Ectodermal cell (in vitro differentiated cells): Measurements from ENCODE around the gene JAKMIP2.
"Not testable (repeated sequence)": the region's sequence is repeated elsewhere in the genome, so short reads cannot be mapped to it uniquely, and the experiment has no call there.

Source experiments
- H3K27ac ChIP-seq: 2 replicates; pipeline ENCODE4 v1.7.0; 2013; ENCODE audit warnings: mild to moderate bottlenecking, low read depth, low read length; ENCODE audit not compliant: insufficient read depth, poor library complexity, severe bottlenecking
- H3K27me3 ChIP-seq: 2 replicates; pipeline ENCODE4 v1.7.0; 2013; ENCODE audit warnings: mild to moderate bottlenecking, low read length; ENCODE audit not compliant: insufficient read depth, control insufficient read depth, poor library complexity, severe bottlenecking
- H3K36me3 ChIP-seq: one replicate; pipeline ENCODE4 v1.7.0; 2013; ENCODE audit warnings: low read length; ENCODE audit not compliant: control insufficient read depth, insufficient read depth
- H3K4me1 ChIP-seq: one replicate; pipeline ENCODE4 v1.7.0; 2013; ENCODE audit warnings: low read length; ENCODE audit not compliant: control insufficient read depth, insufficient read depth
- H3K4me3 ChIP-seq: 2 replicates; pipeline ENCODE4 v1.7.0; 2013; ENCODE audit warnings: low read depth, low read length, control low read depth; ENCODE audit not compliant: insufficient read depth
- H3K9me3 ChIP-seq: 2 replicates; pipeline ENCODE4 v1.7.0; 2013; ENCODE audit warnings: mild to moderate bottlenecking, low read length, moderate library complexity; ENCODE audit not compliant: control insufficient read depth
- WGBS, 2 experiments: methylation state at CpG; one replicate each; pipeline ENCODE4 v1.1.7; 2013; ENCODE audit warnings: missing lambda C conversion rate in 2 of 2; 5-methylcytosine and 5-hydroxymethylcytosine counted together

The JAKMIP2 gene

GRCh38 chr5:147591120-147591519 is 191.4 kb downstream of the JAKMIP2 start:
- peaks cover 2% of the 10 kb centered on the region for H3K4me1 ChIP-seq
- H3K27ac ChIP-seq: no peak overlapping the region
- WGBS, 2 experiments: no CpG with 5 or more reads among the region's 1 CpG
- H3K27me3 ChIP-seq: no peaks in the 10 kb centered on the region
- no peak overlapping the region for H3K4me3 ChIP-seq
- no peaks in the 10 kb centered on the region for H3K36me3 ChIP-seq
- H3K9me3 ChIP-seq: no peaks in the 10 kb centered on the region

- H3K4me3 ChIP-seq: no peak overlapping the region
- no peak overlapping the region for H3K27ac ChIP-seq
- peaks cover 2% of the 10 kb centered on the region for H3K4me1 ChIP-seq
- H3K27me3 ChIP-seq: no peaks in the 10 kb centered on the region
- H3K36me3 ChIP-seq: no peaks in the 10 kb centered on the region
- H3K9me3 ChIP-seq: no peaks in the 10 kb centered on the region
Measured at GRCh38 chr5:147590096-147590495, 192.4 kb downstream of the JAKMIP2 start.

GRCh38 chr5:147586832-147587231 is 195.7 kb downstream of the JAKMIP2 start:
- no peak overlapping the region for H3K27ac ChIP-seq
- H3K4me3 ChIP-seq: no peak overlapping the region
- 88 to 93% methylated on average over 1 of the region's 1 CpG for WGBS, 2 experiments

GRCh38 chr5:147586221-147586620 is 196.3 kb downstream of the JAKMIP2 start:
- Histone ChIP-seq H3K27me3 (no peaks in the 10 kb centered on the region), H3K36me3 (no peaks in the 10 kb centered on the region), H3K4me3 (no peak overlapping the region), H3K9me3 (no peaks in the 10 kb centered on the region), H3K27ac (no peak overlapping the region), H3K4me1 (peaks cover 1% of the 10 kb centered on the region)
- 89 to 92% methylated on average over 2 to 3 of the region's 4 CpGs for WGBS, 2 experiments

More at GRCh38 chr5:147586832-147587231, 195.7 kb downstream of the JAKMIP2 start:
- H3K4me1 ChIP-seq: peaks cover 2% of the 10 kb centered on the region
- no peaks in the 10 kb centered on the region for H3K36me3 ChIP-seq
- no peaks in the 10 kb centered on the region for H3K27me3 ChIP-seq
- no peaks in the 10 kb centered on the region for H3K9me3 ChIP-seq

GRCh38 chr5:147582272-147582671 is 200.3 kb downstream of the JAKMIP2 start:
- H3K27me3 ChIP-seq, H3K4me1 ChIP-seq, H3K36me3 ChIP-seq, H3K27ac ChIP-seq, H3K4me3 ChIP-seq, H3K9me3 ChIP-seq: not testable (repeated sequence)
- 83 to 88% methylated on average over 6 of the region's 6 CpGs for WGBS, 2 experiments

GRCh38 chr5:147580418-147580817 is 202.1 kb downstream of the JAKMIP2 start:
- 90% methylated on average over 7 of the region's 7 CpGs for WGBS, 2 experiments
- H3K4me1 ChIP-seq, H3K27ac ChIP-seq, H3K36me3 ChIP-seq, H3K27me3 ChIP-seq, H3K9me3 ChIP-seq, H3K4me3 ChIP-seq: not testable (repeated sequence)

- WGBS, 2 experiments: 35 to 47% methylated on average over 8 of the region's 8 CpGs
- H3K4me3 ChIP-seq: no peak overlapping the region
Measured at GRCh38 chr5:147578228-147579024, 204.1 kb downstream of the JAKMIP2 start.

GRCh38 chr5:147576646-147577535 is 205.6 kb downstream of the JAKMIP2 start:
- Histone ChIP-seq H3K27me3 (no peaks in the 10 kb centered on the region), H3K27ac (no peak overlapping the region), H3K4me1 (peaks cover 11% of the 10 kb centered on the region), H3K4me3 (no peak overlapping the region), H3K36me3 (no peaks in the 10 kb centered on the region), H3K9me3 (no peaks in the 10 kb centered on the region)
- 40 to 41% methylated on average over 12 to 14 of the region's 15 CpGs for WGBS, 2 experiments

More at GRCh38 chr5:147578228-147579024, 204.1 kb downstream of the JAKMIP2 start:
- H3K27ac ChIP-seq: no peak overlapping the region
- no peaks in the 10 kb centered on the region for H3K27me3 ChIP-seq
- H3K9me3 ChIP-seq: no peaks in the 10 kb centered on the region
- peaks cover 6% of the 10 kb centered on the region for H3K4me1 ChIP-seq
- H3K36me3 ChIP-seq: no peaks in the 10 kb centered on the region

GRCh38 chr5:147575598-147575997 is 206.9 kb downstream of the JAKMIP2 start:
- peaks cover 11% of the 10 kb centered on the region for H3K4me1 ChIP-seq
- no peak overlapping the region for H3K4me3 ChIP-seq
- H3K9me3 ChIP-seq: no peaks in the 10 kb centered on the region
- no peaks in the 10 kb centered on the region for H3K27me3 ChIP-seq
- no peak overlapping the region for H3K27ac ChIP-seq
- WGBS, 2 experiments: 93 to 95% methylated on average over 3 of the region's 4 CpGs
- no peaks in the 10 kb centered on the region for H3K36me3 ChIP-seq

GRCh38 chr5:147573211-147573610 is 209.3 kb downstream of the JAKMIP2 start:
- H3K36me3 ChIP-seq: no peaks in the 10 kb centered on the region
- H3K4me1 ChIP-seq: peaks cover 18% of the 10 kb centered on the region
- H3K27me3 ChIP-seq: no peaks in the 10 kb centered on the region
- no peaks in the 10 kb centered on the region for H3K9me3 ChIP-seq
- no peak overlapping the region for H3K27ac ChIP-seq
- no peak overlapping the region for H3K4me3 ChIP-seq
- WGBS, 2 experiments: 77 to 92% methylated on average over 1 of the region's 1 CpG
